Upper lobe of left lung (tissue), 6 donors: ENCODE measurements around the gene COL9A1. TPM values are rescaled to one million over a fixed set of nuclear protein-coding genes. Genes with fewer than 3 reads are reported as not detected.

Experiments used
- ATAC-seq, 2 donors: fragments of 200-7000 bp; cut with Tn5 transposase; one replicate each; pipeline ENCODE4 v1.9.1; 2022; ENCODE audit warnings: mild to moderate bottlenecking in 2 of 2, moderate library complexity in 2 of 2; ENCODE audit not compliant: low FRiP score in 2 of 2
- DNase-seq, 2 donors: peaks; one replicate each; pipeline ENCODE4 v3.0.0-alpha.2; 2019 to 2020
- H3K27ac ChIP-seq, 4 donors: fragments of 200-600 bp; sonication (generic); one replicate each; pipeline ENCODE4 v1.5.1; 2016 to 2019
- H3K27me3 ChIP-seq, 4 donors: fragments of 200-600 bp; sonication (generic); one replicate each; pipeline ENCODE4 v1.5.1; 2017 to 2019
- H3K36me3 ChIP-seq, 4 donors: fragments of 200-600 bp; sonication (generic); one replicate each; pipeline ENCODE4 v1.5.1; 2016 to 2019
- H3K4me1 ChIP-seq, 4 donors: fragments of 200-600 bp; sonication (generic); one replicate each; pipeline ENCODE4 v1.5.1; 2018 to 2019
- H3K4me3 ChIP-seq, 4 donors: fragments of 200-600 bp; sonication (generic); one replicate each; pipeline ENCODE4 v1.5.1; 2017 to 2019; ENCODE audit warnings: mild to moderate bottlenecking in 2 of 4, moderate library complexity in 1 of 4
- H3K9me3 ChIP-seq, 4 donors: fragments of 200-600 bp; sonication (generic); one replicate each; pipeline ENCODE4 v1.5.1; 2018 to 2019
- EP300 ChIP-seq, 4 donors: sonication (generic); formaldehyde crosslinking; IDR thresholded peaks; one replicate each; pipeline ENCODE4 v1.5.1; 2017; ENCODE audit warnings: antibody characterized with exemption in 4 of 4, control low read depth in 2 of 4
- POLR2A ChIP-seq, 4 donors: fragments of 450-650 bp; IDR thresholded peaks; one replicate each; pipeline ENCODE4 v1.5.1; 2016 to 2017; ENCODE audit warnings: antibody characterized with exemption in 4 of 4, mild to moderate bottlenecking in 2 of 4
- POLR2AphosphoS5 ChIP-seq, 2 donors: sonication (generic); formaldehyde crosslinking; IDR thresholded peaks; one replicate each; pipeline ENCODE4 v1.5.1; 2017; ENCODE audit warnings: antibody characterized with exemption in 2 of 2
- WGBS, 2 donors: methylation state at CpG; one replicate each; pipeline ENCODE4 v1.1.5; 2017 to 2018; 5-methylcytosine and 5-hydroxymethylcytosine counted together
- total RNA-seq, 6 donors: library from RNA; depleted of rRNA in 4 of 6; stranded (reverse); fragments of >200 nt in 4 of 6; gene quantifications; one replicate each; pipeline versions ENCODE4 v1.1.0 to v1.2.1, GENCODE V29; 2016 to 2021
- TF ChIP-seq, protein P1 (sequence below), 6 experiments: fragments of 450-650 bp in 4 of 6; fragments of 200-600 bp in 2 of 6; sonication (generic) in 2 of 6; IDR thresholded peaks; one replicate each; pipeline ENCODE4 v1.5.1; 2016 to 2019; ENCODE audit warnings: antibody characterized with exemption in 6 of 6
- donor health status: DM: no; HTN: no; CAD: no; lungs with moderate emphysema.
- donor health status: DM: no; HTN: yes; CAD: no; lungs with severe emphysema.

COL9A1 gene
- total RNA-seq, 6 donors from 2014 or later = 0.30 TPM; not detected in 5

GRCh38 chr6:70180183-70180900, 122.5 kb downstream of the COL9A1 start:
- Histone ChIP-seq H3K4me3 (no peak overlapping the region), H3K9me3 (no peaks in the 10 kb centered on the region), H3K27ac (no peak overlapping the region), H3K36me3 (no peaks in the 10 kb centered on the region), H3K4me1 (no peaks in the 10 kb centered on the region), H3K27me3 (no peaks in the 10 kb centered on the region)
- DNase-seq = no peak
- TF ChIP-seq POLR2A (IDR thresholded peaks at IDR 0.05) = no peak
- no peak for TF ChIP-seq EP300 (IDR thresholded peaks at IDR 0.05)
- TF ChIP-seq, protein P1, sequence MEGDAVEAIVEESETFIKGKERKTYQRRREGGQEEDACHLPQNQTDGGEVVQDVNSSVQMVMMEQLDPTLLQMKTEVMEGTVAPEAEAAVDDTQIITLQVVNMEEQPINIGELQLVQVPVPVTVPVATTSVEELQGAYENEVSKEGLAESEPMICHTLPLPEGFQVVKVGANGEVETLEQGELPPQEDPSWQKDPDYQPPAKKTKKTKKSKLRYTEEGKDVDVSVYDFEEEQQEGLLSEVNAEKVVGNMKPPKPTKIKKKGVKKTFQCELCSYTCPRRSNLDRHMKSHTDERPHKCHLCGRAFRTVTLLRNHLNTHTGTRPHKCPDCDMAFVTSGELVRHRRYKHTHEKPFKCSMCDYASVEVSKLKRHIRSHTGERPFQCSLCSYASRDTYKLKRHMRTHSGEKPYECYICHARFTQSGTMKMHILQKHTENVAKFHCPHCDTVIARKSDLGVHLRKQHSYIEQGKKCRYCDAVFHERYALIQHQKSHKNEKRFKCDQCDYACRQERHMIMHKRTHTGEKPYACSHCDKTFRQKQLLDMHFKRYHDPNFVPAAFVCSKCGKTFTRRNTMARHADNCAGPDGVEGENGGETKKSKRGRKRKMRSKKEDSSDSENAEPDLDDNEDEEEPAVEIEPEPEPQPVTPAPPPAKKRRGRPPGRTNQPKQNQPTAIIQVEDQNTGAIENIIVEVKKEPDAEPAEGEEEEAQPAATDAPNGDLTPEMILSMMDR (IDR thresholded peaks at IDR 0.05) = no peak
- 77 to 80% methylated on average over 2 of the region's 2 CpGs for WGBS, 2 donors
- no peak for ATAC-seq

- Histone ChIP-seq H3K4me3 (no peak overlapping the region), H3K27me3 (no peaks in the 10 kb centered on the region), H3K36me3 (no peaks in the 10 kb centered on the region), H3K4me1 (no peaks in the 10 kb centered on the region), H3K9me3 (no peaks in the 10 kb centered on the region), H3K27ac (no peak overlapping the region)
- ATAC-seq (no peak), DNase-seq (no peak)
- 67 to 70% methylated on average over 3 of the region's 3 CpGs for WGBS, 2 donors
- TF ChIP-seq, protein P1 (IDR thresholded peaks at IDR 0.05) = no peak
These were observed 125.9 kb downstream of the COL9A1 start for GRCh38 chr6:70176842-70177550.

- no peak for ATAC-seq
- no peaks in the 10 kb centered on the region for H3K36me3 ChIP-seq
- no peaks in the 10 kb centered on the region for H3K4me1 ChIP-seq
- WGBS, 2 donors = 77 to 81% methylated on average over 2 of the region's 2 CpGs
- no peaks in the 10 kb centered on the region for H3K27me3 ChIP-seq
- TF ChIP-seq POLR2A (IDR thresholded peaks at IDR 0.05) = no peak
- TF ChIP-seq, protein P1 (IDR thresholded peaks at IDR 0.05) = no peak
- no peak for TF ChIP-seq POLR2AphosphoS5 (IDR thresholded peaks at IDR 0.05)
- no peak for TF ChIP-seq EP300 (IDR thresholded peaks at IDR 0.05)
- no peak overlapping the region for H3K4me3 ChIP-seq
- no peaks in the 10 kb centered on the region for H3K9me3 ChIP-seq
- DNase-seq = no peak
- H3K27ac ChIP-seq = no peak overlapping the region
These were observed 127.1 kb downstream of the COL9A1 start for GRCh38 chr6:70175770-70176169.

GRCh38 chr6:70172252-70172651, 130.6 kb downstream of the COL9A1 start:
- 47 to 52% methylated on average over 2 of the region's 2 CpGs for WGBS, 2 donors
- H3K4me1 ChIP-seq = no peaks in the 10 kb centered on the region
- ATAC-seq = no peak

More at GRCh38 chr6:70172252-70172651, 130.6 kb downstream of the COL9A1 start:
- H3K4me3 ChIP-seq = no peak overlapping the region
- H3K9me3 ChIP-seq = no peaks in the 10 kb centered on the region
- no peak overlapping the region for H3K27ac ChIP-seq
- no peaks in the 10 kb centered on the region for H3K36me3 ChIP-seq
- no peak for DNase-seq
- H3K27me3 ChIP-seq = no peaks in the 10 kb centered on the region
- TF ChIP-seq EP300 (IDR thresholded peaks at IDR 0.05) (no peak), POLR2A (IDR thresholded peaks at IDR 0.05) (no peak), POLR2AphosphoS5 (IDR thresholded peaks at IDR 0.05) (no peak)
- TF ChIP-seq, protein P1 (IDR thresholded peaks at IDR 0.05) = no peak
